Endothelial cell of hepatic sinusoid (primary cell): ENCODE data around the gene MBD3L4.
"Not testable (repeated sequence)": the region's sequence is repeated elsewhere in the genome, so short reads cannot be mapped to it uniquely, and the experiment has no call there.

Experiments used
- in situ Hi-C: cut with HindIII; loops from 2 replicates; pipeline ENCODE4 v1.10.0; 2017; ENCODE audit warnings: low sequenced_read_pairs

Gene MBD3L4

GRCh38 chr19:7051421-7051820 is 11.4 kb upstream of the MBD3L4 start:
- in situ Hi-C loops, result not testable (repeated sequence)

- in situ Hi-C loops, result not testable (repeated sequence)
Measured at GRCh38 chr19:7049021-7049420, 9.0 kb upstream of the MBD3L4 start, which contains the start of gene MBD3L2. Gene MBD3L2 (plus strand): TSS chr19:7049321. CDS start chr19:7049374, 53 bp downstream.

- in situ Hi-C loops, result not testable (repeated sequence)
Measured at GRCh38 chr19:7041563-7041962, 1.6 kb upstream of the MBD3L4 start.

- in situ Hi-C loops, result not testable (repeated sequence)
Measured at GRCh38 chr19:7030278-7030677, 9.7 kb downstream of the MBD3L4 start, which contains the start of gene MBD3L5. Gene MBD3L5 (plus strand): TSS chr19:7030578. CDS start chr19:7030612, 34 bp downstream.

GRCh38 chr19:7028790-7029189 is 11.2 kb downstream of the MBD3L4 start:
- in situ Hi-C loops, result not testable (repeated sequence)

GRCh38 chr19:7021331-7021730 is 18.6 kb downstream of the MBD3L4 start, which contains the start of gene MBD3L2B:
Gene MBD3L2B (minus strand): TSS chr19:7021431. CDS start chr19:7021397, 34 bp downstream.
- in situ Hi-C loops, result not testable (repeated sequence)

GRCh38 chr19:7018828-7019227 is 21.2 kb downstream of the MBD3L4 start:
- in situ Hi-C loops, result no loop called here

GRCh38 chr19:7013678-7014077 is 26.3 kb downstream of the MBD3L4 start:
- in situ Hi-C loops, result no loop called here

- in situ Hi-C loops, result no loop called here
Measured at GRCh38 chr19:7010722-7011593, 29.0 kb downstream of the MBD3L4 start.

- in situ Hi-C loops, result no loop called here
Measured at GRCh38 chr19:7007859-7008258, 32.1 kb downstream of the MBD3L4 start.

- in situ Hi-C loops, result no loop called here
Measured at GRCh38 chr19:7006135-7006704, 33.8 kb downstream of the MBD3L4 start.

- in situ Hi-C loops, result no loop called here
Measured at GRCh38 chr19:7004313-7004931, 35.6 kb downstream of the MBD3L4 start.

GRCh38 chr19:7000816-7001215 is 39.2 kb downstream of the MBD3L4 start:
- in situ Hi-C loops, result no loop called here

GRCh38 chr19:7000333-7000732 is 39.6 kb downstream of the MBD3L4 start:
- in situ Hi-C loops, result no loop called here

GRCh38 chr19:6999933-7000332 is 40.0 kb downstream of the MBD3L4 start:
- in situ Hi-C loops, result no loop called here

GRCh38 chr19:6997679-6998445 is 42.1 kb downstream of the MBD3L4 start:
- in situ Hi-C loops, result no loop called here

- in situ Hi-C loops, result no loop called here
Measured at GRCh38 chr19:6996810-6997209, 43.2 kb downstream of the MBD3L4 start.

- in situ Hi-C loops, result no loop called here
Measured at GRCh38 chr19:6995054-6995453, 44.9 kb downstream of the MBD3L4 start.

- in situ Hi-C loops, result no loop called here
Measured at GRCh38 chr19:6988257-6988656, 51.7 kb downstream of the MBD3L4 start.

GRCh38 chr19:6987850-6988249 is 52.1 kb downstream of the MBD3L4 start:
- in situ Hi-C loops, result no loop called here
